Activated CD4-positive, alpha-beta T cell treated with anti-CD3 and anti-CD28 coated beads, Interleukin-2, amount 10 ng/mL, durations not matched to agents 24 days and 14 days (primary cell): ENCODE results near the gene MRPS6. TPM values are rescaled to one million over a fixed set of nuclear protein-coding genes. Genes with fewer than 3 reads are reported as not detected.
A peak's percentile ranks its signal among the peaks of the same experiment; 100 is the strongest.

Experiments used
- DNase-seq: peaks from one replicate; pipeline ENCODE4 v3.0.0; 2022
- H3K27ac Mint-ChIP-seq: one replicate; pipeline ENCODE4 v1.8.0; 2022; ENCODE audit warnings: mild to moderate bottlenecking, mixed read lengths
- H3K27me3 Mint-ChIP-seq: one replicate; pipeline ENCODE4 v1.8.0; 2022; ENCODE audit warnings: mixed read lengths
- H3K36me3 Mint-ChIP-seq: one replicate; pipeline ENCODE4 v1.8.0; 2022; ENCODE audit warnings: low read depth, mild to moderate bottlenecking, mixed read lengths
- H3K4me1 Mint-ChIP-seq: one replicate; pipeline ENCODE4 v1.8.0; 2021; ENCODE audit warnings: mixed read lengths
- H3K4me3 Mint-ChIP-seq: one replicate; pipeline ENCODE4 v1.8.0; 2022; ENCODE audit warnings: mild to moderate bottlenecking, moderate library complexity, mixed read lengths
- H3K9me3 Mint-ChIP-seq: one replicate; pipeline ENCODE4 v1.8.0; 2021; ENCODE audit warnings: mixed read lengths
- intact Hi-C: fragments of 100-400 bp; cut with micrococcal nuclease; formaldehyde crosslinking; loops from one replicate; pipeline ENCODE4 v1.15.1; 2023
- total RNA-seq: library from RNA; stranded (reverse); gene quantifications from 2 replicates; pipeline ENCODE4 v1.2.3, GENCODE V29; 2022

The MRPS6 gene
- total RNA-seq, 1 donor from 2014 or later, result 154 TPM

DNA sequence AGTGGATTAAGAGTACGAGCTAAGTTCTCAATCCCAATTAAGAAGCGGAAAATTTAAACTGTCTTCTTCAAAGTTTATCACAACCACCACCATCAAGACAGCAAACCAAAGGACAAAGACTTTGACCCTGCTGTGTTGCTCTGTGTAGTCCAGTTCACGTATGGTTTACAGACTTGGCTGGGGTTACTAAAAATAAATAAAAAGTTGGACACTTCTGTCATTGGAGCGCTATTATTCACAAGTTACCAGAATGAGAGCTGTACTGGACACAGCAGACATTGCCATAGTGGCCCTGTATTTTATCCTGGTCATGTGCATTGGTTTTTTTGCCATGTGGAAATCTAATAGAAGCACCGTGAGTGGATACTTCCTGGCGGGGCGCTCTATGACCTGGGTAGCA is 21.6 kb downstream of the MRPS6 start:
- Mint-ChIP-seq H3K27me3 (no peaks in the 10 kb centered on the region), H3K36me3 (peaks cover 81% of the 10 kb centered on the region), H3K27ac (no peak overlapping the region), H3K4me1 (peaks cover 42% of the 10 kb centered on the region), H3K9me3 (peaks cover 3% of the 10 kb centered on the region), H3K4me3 (no peak overlapping the region)
- no peak for DNase-seq
- intact Hi-C loops, result no loop called here

DNA sequence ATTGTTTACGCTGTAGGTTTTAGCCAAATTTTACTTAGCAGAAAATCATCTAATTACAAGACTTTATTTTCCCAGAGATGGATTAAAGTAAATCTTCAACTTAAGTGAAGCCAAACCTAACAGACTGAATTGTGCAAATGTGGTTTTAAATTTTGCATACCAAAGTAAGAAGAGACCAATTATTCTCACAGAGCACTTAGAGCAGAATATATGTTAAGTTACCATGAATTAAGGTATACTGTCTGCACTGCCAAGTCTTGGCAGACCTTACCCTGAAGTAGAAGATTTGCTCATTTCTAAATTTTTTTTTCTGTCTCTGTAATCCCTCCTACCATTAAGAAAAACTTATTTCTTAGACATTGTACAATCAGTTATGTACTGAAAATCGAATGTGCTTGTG is 24.1 kb downstream of the MRPS6 start:
- H3K27me3 Mint-ChIP-seq, result no peaks in the 10 kb centered on the region
- no peak overlapping the region for H3K27ac Mint-ChIP-seq
- H3K4me3 Mint-ChIP-seq, result no peak overlapping the region
- intact Hi-C loops, result no loop called here
- DNase-seq, result no peak
- H3K9me3 Mint-ChIP-seq, result peaks cover 3% of the 10 kb centered on the region
- H3K36me3 Mint-ChIP-seq, result peaks cover 91% of the 10 kb centered on the region
- peaks cover 44% of the 10 kb centered on the region for H3K4me1 Mint-ChIP-seq

DNA sequence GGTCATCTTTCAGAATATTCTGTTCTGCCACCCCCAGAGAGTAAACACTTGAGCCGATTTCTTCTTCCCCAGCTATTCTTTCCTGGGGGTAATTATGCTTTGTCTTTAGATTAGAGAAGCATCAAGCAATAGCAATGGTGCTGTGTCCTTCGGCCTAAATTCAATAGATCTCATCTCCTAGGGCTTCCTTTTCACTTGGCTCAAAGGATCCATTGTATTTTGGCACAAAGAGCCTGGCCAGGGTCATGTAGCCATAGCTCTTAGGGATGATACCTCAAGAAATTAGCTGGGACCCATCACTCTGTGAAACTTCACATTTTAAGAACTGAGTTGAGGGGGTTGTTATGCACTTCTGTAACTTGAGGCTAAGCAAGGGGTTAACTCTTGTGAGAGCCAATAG is 27.0 kb downstream of the MRPS6 start:
- intact Hi-C loops, result no loop called here
- DNase-seq, result no peak
- Mint-ChIP-seq H3K4me3 (no peak overlapping the region), H3K4me1 (peaks cover 50% of the 10 kb centered on the region), H3K27ac (no peak overlapping the region), H3K9me3 (peaks cover 3% of the 10 kb centered on the region), H3K27me3 (no peaks in the 10 kb centered on the region), H3K36me3 (peaks cover 86% of the 10 kb centered on the region)

DNA sequence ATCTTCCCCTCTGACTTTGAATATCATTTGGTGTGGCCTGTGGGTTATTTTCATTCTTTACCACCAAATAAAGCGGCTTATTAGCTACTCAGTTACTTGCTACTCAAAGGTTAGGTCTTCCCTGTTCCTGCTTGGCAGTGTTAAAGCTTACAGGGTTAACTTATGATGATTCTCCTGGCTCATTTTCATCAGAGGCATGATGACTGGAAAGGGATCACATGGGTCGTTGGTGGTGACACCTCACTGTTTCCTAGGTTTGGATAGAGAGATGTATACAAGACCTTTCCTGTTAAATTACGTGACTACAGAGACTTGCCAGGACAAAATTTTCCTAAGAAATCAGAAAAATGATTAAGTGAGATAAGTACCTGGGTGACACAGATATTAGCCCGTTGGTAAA is 27.4 kb downstream of the MRPS6 start:
- intact Hi-C loops, result no loop called here
- Mint-ChIP-seq H3K4me1 (peaks cover 51% of the 10 kb centered on the region), H3K9me3 (peaks cover 3% of the 10 kb centered on the region), H3K27ac (no peak overlapping the region), H3K36me3 (peaks cover 86% of the 10 kb centered on the region), H3K4me3 (no peak overlapping the region), H3K27me3 (no peaks in the 10 kb centered on the region)
- no peak for DNase-seq

DNA sequence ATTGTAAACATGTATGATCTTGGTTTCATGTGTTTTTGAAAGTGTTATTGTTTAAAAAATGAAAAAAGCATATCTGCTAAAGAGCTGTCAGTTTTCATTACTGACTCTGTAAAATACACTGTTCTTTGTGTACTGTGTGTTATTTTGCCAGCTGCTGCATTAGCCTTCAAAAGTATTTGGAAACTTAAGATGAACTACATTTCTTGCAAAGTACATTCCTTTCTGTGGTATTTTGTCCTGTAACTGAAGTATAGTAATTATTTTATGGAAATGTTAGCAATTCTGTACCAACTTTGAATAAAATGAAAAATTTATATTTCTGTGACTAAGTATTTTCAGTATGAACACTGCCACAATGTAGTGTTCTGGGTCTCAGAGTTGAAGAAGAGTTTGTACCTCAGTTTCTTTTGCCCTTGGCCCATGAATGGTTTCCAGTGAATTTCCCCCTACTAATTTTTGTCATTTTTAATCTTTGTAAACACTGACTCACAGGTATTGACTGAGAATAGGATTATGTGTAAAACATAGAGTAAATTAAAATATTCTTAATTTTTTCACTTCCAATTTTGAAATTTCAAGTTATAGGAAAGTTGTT is 32.7 kb downstream of the MRPS6 start:
- DNase-seq, result no peak
- H3K4me1 Mint-ChIP-seq, result peaks cover 40% of the 10 kb centered on the region
- no peak overlapping the region for H3K4me3 Mint-ChIP-seq

DNA sequence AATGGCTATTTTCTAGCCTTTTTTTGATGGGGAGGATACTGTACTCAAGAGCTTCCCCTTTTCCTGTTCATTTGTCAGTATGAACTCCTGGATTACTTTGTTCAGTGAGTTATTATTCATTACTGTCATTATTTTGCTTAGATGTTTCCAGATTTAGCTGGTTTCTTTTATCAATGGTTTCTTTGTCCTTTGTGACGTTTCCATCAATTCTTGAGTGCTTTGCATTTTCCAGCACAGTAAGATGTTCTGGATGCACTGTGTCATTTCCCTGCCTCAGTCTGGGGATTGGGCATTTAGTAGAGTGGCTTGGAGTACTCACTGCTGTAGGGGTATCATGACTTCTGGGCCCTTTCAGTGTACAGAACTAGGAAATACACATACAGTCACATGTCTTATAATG is 34.2 kb downstream of the MRPS6 start:
- peaks cover 44% of the 10 kb centered on the region for H3K4me1 Mint-ChIP-seq

More for the DNA sequence above, 32.7 kb downstream of the MRPS6 start:
- Mint-ChIP-seq H3K27ac (no peak overlapping the region), H3K9me3 (no peaks in the 10 kb centered on the region), H3K27me3 (no peaks in the 10 kb centered on the region), H3K36me3 (peaks cover 68% of the 10 kb centered on the region)
- intact Hi-C loops, result loop anchor here (1.0 kb wide), 1 partner anchor 23 kb away; no protein-coding TSS in a partner anchor

DNA sequence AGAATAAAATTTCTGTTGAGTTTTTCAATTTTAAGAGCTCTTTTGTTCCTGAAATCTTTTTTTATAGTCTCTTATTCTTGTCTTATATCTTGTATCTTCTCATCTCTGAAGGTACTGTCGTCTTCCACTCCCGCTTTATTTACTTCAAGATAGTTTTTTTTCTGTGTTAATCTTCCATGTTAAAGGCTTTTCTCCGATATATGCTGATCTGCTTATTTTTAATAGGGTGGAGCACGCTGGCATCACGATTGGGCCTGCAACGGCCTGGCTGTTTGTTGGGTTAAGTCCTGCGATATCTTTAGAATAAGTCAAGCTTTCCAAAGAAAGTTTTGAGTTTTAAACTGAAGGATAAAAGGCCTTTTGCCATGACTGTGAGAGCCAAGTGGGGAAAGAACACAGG is 35.7 kb downstream of the MRPS6 start:
- DNase-seq, result no peak
- H3K4me1 Mint-ChIP-seq, result peaks cover 43% of the 10 kb centered on the region
- H3K27ac Mint-ChIP-seq, result no peak overlapping the region

More for the DNA sequence above, 34.2 kb downstream of the MRPS6 start:
- intact Hi-C loops, result no loop called here
- peaks cover 71% of the 10 kb centered on the region for H3K36me3 Mint-ChIP-seq
- H3K27me3 Mint-ChIP-seq, result no peaks in the 10 kb centered on the region
- no peaks in the 10 kb centered on the region for H3K9me3 Mint-ChIP-seq
- H3K27ac Mint-ChIP-seq, result no peak overlapping the region
- no peak overlapping the region for H3K4me3 Mint-ChIP-seq
- DNase-seq, result no peak

DNA sequence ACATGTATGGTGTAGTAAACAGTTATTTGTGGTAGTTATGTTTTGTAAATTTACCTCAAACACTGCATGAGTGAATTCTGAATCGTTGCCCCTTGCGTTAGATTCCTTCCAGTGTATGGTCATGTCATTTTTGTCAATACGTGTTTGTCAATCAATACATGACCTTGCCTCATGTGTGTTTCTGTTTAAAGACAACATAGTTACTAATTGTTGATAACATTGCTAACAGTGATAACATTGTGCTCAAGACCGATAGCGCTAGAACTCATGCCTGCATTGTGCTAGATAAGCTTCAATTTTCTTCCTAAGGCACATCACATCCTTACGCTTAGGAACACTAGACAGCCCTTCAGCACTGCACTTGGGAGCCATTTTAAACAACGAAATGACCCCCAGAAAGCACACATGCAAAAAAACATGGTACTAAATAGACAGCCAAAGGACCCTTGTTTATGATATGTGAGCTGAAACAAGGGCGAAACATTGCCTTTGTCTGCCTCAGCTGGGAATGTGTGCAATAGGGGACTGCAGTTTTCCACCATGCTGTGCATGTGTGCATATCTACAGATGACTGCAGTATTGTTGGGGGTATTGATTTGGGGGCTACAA is 37.3 kb downstream of the MRPS6 start:
- no peak for DNase-seq
- Mint-ChIP-seq H3K27ac (no peak overlapping the region), H3K4me3 (no peak overlapping the region), H3K4me1 (peaks cover 37% of the 10 kb centered on the region), H3K27me3 (no peaks in the 10 kb centered on the region), H3K9me3 (no peaks in the 10 kb centered on the region), H3K36me3 (peaks cover 69% of the 10 kb centered on the region)
- intact Hi-C loops, result no loop called here

More for the DNA sequence above, 35.7 kb downstream of the MRPS6 start:
- intact Hi-C loops, result no loop called here
- Mint-ChIP-seq H3K4me3 (no peak overlapping the region), H3K27me3 (no peaks in the 10 kb centered on the region), H3K9me3 (no peaks in the 10 kb centered on the region), H3K36me3 (peaks cover 68% of the 10 kb centered on the region)

DNA sequence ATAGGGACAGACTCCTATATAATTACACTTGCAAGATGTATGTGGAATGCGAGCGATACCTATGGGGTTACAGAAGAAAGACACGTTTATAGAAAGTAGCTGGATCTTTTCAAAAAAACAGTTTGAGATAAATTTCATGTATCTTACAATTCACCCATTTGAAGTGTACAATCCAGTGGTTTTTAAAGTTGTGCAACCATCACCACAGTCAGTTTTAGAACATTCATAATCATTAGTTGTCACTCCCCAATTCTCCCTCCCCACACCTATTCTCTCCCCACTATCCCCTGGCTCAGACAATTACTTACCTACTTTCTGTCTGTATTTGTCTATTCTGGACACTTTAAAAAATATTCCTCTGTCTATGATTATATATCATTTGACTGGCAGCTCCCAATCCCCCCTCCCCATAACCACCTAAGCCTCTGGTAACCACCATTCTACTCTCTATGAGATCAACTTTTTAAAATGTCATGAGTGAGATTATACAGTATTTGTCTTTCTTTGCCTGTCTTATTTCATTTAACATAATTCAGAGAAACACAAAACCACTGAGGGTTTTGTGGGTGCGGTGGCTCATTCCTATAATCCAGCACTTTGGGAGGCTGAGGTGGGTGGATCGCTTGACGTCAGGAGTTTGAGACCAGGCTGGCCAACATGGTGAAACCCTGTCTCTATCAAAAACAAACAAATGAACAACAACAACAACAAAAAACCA is 39.1 kb downstream of the MRPS6 start:
- peaks cover 36% of the 10 kb centered on the region for H3K4me1 Mint-ChIP-seq
- DNase-seq, result no peak
- intact Hi-C loops, result no loop called here
- H3K36me3 Mint-ChIP-seq, result peaks cover 65% of the 10 kb centered on the region
- H3K27ac Mint-ChIP-seq, result peak overlapping the region; percentile 54
- H3K9me3 Mint-ChIP-seq, result no peaks in the 10 kb centered on the region
- no peaks in the 10 kb centered on the region for H3K27me3 Mint-ChIP-seq
- H3K4me3 Mint-ChIP-seq, result no peak overlapping the region

DNA sequence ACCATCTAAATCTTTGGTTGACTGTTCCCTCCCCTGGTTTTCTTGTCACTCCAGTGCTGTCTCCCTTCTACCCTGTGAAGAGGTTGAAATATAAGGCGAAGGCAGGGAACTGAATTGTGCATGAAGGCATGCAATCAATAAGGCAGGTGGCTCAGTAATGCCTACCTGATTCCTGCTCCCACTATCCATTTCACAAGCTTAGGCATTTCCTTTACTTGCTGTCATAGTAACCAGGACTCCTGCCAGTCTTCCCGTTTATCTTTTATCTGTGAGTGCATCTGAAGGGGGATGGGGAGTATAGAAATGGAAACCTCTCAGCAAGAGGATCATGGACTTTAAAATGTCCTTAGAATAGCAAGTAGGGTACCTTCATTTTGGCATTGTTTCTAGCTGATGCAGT is 40.5 kb downstream of the MRPS6 start:
- H3K4me1 Mint-ChIP-seq, result peaks cover 33% of the 10 kb centered on the region
- intact Hi-C loops, result no loop called here
- no peaks in the 10 kb centered on the region for H3K9me3 Mint-ChIP-seq
- H3K27me3 Mint-ChIP-seq, result no peaks in the 10 kb centered on the region
- no peak overlapping the region for H3K4me3 Mint-ChIP-seq
- peak overlapping the region; percentile 27 for H3K27ac Mint-ChIP-seq
- DNase-seq, result no peak
- H3K36me3 Mint-ChIP-seq, result peaks cover 65% of the 10 kb centered on the region

DNA sequence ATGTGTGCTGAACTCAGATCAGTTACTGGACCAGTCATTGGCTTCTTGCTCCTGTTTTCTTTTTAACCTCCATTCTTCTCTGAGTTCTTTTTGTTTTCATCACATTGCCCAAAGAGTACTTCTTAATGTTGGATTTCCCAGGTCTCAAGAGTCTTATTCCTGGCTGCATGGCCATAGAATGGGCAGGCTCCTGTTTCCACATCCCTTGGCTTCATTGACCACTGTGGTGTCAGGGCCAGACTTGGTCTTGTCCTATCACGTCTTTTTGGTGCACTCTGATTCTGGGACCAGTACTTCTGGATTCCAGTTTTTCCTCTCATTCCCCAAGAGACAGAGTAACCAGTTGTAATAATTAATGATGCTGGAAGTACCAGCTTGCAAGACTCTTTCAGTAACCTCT is 41.8 kb downstream of the MRPS6 start:
- Mint-ChIP-seq H3K9me3 (no peaks in the 10 kb centered on the region), H3K4me3 (no peak overlapping the region), H3K4me1 (peaks cover 36% of the 10 kb centered on the region), H3K36me3 (peaks cover 62% of the 10 kb centered on the region), H3K27ac (no peak overlapping the region), H3K27me3 (no peaks in the 10 kb centered on the region)
- DNase-seq, result no peak
- intact Hi-C loops, result no loop called here

DNA sequence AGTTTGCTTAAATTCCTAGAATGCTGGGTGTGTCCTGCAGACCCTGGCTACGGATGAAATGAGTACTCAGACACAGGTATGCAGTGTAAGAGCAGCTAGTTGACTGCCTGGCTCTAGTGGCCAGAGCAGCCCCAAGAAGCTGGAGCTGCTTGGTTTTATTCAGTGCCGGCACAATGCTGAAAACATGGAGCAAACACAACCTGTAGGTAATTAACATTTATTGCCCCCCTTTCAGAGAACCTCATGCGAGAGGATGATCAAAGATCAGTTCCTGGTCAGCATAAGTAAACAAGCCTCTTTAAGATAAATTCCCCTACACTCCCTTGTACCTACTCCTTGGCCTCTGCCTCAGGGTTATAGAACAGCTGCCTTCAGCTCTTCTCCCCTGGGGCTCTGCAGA is 43.2 kb downstream of the MRPS6 start:
- Mint-ChIP-seq H3K9me3 (no peaks in the 10 kb centered on the region), H3K36me3 (peaks cover 61% of the 10 kb centered on the region), H3K27me3 (no peaks in the 10 kb centered on the region), H3K4me3 (no peak overlapping the region), H3K27ac (peak overlapping the region; percentile 54), H3K4me1 (peaks cover 35% of the 10 kb centered on the region)
- no peak for DNase-seq
- intact Hi-C loops, result no loop called here

DNA sequence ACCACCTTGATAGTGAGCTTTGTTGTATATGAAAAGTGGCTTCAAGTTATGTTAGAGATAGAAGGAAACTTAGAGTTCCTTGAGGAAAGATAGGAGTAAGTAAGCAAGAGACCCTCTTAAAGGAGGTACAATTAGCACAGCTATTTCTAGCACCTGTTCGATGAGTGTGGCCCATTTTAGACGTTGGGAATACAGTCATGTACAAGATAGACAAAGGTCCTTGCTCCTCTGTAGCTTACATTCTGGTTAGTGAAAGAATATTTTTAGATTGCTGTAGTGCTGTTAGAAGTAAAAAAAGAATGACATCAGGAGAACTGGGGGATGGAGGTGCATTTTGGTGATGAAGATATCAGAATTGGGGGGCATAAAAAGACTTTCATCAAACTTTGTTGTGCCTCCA is 47.5 kb downstream of the MRPS6 start:
- Mint-ChIP-seq H3K4me3 (no peak overlapping the region), H3K36me3 (peaks cover 66% of the 10 kb centered on the region), H3K9me3 (peaks cover 16% of the 10 kb centered on the region), H3K27ac (no peak overlapping the region), H3K27me3 (no peaks in the 10 kb centered on the region), H3K4me1 (peaks cover 28% of the 10 kb centered on the region)
- intact Hi-C loops, result no loop called here
- no peak for DNase-seq

DNA sequence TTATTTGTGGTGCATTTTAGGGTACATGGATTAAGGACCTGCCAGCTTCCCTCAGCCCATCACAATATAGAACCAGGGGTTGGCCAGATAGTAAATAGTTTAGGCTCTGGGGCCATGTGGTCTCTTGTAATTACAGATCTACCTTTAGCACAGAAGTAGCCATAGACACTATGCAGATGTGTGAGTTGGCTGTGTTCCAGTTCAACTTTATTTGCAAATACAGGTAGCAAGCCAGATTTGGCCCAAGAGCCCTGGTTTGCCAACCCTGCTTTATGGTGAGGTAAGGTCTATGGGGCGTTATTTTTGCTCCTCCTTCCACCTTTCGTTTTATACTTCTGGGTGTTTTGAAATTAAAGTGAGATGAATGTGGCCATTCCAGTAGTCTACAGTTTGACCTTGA is 48.7 kb downstream of the MRPS6 start:
- Mint-ChIP-seq H3K36me3 (peaks cover 65% of the 10 kb centered on the region), H3K27ac (no peak overlapping the region), H3K4me1 (peaks cover 31% of the 10 kb centered on the region), H3K9me3 (peaks cover 16% of the 10 kb centered on the region), H3K27me3 (no peaks in the 10 kb centered on the region), H3K4me3 (no peak overlapping the region)
- DNase-seq, result peak; percentile 45
- intact Hi-C loops, result no loop called here
